Measurements from ENCODE around the gene DDX41. TPM values are rescaled to one million over a fixed set of nuclear protein-coding genes. Genes with fewer than 3 reads are reported as not detected.

The DDX41 gene
- total RNA-seq, 1 donor from 2014 or later: 250 TPM

DNA sequence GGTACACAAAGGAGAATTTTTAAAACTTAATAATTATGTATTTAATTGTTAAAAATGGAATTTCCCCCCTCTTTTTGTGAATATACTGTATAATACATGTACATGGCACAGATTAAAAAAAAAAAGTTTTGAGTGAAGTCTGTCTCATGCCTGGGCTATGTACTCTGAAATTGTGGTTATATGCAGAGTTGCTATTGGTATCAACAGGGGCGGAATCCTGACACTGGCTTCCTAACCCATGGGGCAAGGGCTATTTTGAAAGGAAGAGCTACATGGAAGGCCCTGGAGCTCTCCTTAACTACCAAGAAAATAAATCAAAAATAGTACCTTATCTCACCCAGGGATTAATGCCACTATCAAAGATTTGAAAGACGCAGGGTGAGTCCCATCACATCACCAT is 38.5 kb upstream of the DDX41 start:
- Histone ChIP-seq H3K36me3 (ENCODE audit: control insufficient read depth, insufficient read depth, low read length) (peaks cover 5% of the 10 kb centered on the region), H3K27me3 (ENCODE audit: control insufficient read depth, insufficient read depth, low read length) (no peaks in the 10 kb centered on the region), H3K4me3 (ENCODE audit: low read depth, low read length) (no peak overlapping the region)
- DNase-seq (ENCODE audit: low read depth) (no peak), FAIRE-seq (no peak)
- TF ChIP-seq, protein P1, sequence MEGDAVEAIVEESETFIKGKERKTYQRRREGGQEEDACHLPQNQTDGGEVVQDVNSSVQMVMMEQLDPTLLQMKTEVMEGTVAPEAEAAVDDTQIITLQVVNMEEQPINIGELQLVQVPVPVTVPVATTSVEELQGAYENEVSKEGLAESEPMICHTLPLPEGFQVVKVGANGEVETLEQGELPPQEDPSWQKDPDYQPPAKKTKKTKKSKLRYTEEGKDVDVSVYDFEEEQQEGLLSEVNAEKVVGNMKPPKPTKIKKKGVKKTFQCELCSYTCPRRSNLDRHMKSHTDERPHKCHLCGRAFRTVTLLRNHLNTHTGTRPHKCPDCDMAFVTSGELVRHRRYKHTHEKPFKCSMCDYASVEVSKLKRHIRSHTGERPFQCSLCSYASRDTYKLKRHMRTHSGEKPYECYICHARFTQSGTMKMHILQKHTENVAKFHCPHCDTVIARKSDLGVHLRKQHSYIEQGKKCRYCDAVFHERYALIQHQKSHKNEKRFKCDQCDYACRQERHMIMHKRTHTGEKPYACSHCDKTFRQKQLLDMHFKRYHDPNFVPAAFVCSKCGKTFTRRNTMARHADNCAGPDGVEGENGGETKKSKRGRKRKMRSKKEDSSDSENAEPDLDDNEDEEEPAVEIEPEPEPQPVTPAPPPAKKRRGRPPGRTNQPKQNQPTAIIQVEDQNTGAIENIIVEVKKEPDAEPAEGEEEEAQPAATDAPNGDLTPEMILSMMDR (IDR thresholded peaks at IDR 0.05; ENCODE audit: insufficient read depth, low read length, severe bottlenecking): no peak

DNA sequence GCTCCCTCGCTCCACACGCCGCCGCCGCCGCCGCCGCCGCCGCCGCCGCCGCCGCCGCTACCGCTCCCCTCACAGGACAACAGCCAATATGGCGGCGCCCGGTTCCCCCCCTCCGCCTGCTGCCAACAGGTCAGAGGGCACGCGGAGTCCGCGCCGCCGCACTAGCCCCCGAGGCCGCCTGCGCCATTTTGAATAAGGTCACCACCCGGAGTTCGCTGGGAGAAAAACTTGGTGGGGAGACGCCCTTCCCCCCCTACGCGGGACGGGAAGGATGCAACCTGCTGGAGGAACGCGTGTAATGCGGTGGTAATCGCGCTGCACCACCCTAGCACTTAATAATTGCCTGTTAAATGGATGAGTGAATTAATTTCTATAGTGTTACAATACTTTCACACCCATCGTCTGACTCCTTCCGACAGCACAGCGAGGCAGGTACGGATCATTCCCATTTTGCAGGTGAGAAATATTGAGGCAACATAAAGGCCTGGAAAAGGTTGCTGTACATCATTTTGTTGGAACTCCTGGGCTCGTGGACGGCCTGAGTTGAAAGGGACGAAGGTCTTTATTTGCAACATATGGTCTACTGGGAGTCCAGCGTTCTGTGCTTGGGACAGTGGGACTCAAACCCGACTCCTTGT is 37.8 kb upstream of the DDX41 start, which contains the start of gene FAM193B:
Gene FAM193B (minus strand): TSS at position 90 of the 638 bp plus-strand sequence. CDS start 105 bp downstream, outside the sequence.
- DNase-seq (ENCODE audit: low read depth) (peak; percentile 74), FAIRE-seq (no peak)
- H3K36me3 ChIP-seq (ENCODE audit: control insufficient read depth, insufficient read depth, low read length): peaks cover 5% of the 10 kb centered on the region
- H3K27me3 ChIP-seq (ENCODE audit: control insufficient read depth, insufficient read depth, low read length): no peaks in the 10 kb centered on the region
- H3K4me3 ChIP-seq (ENCODE audit: low read depth, low read length): peak within 1 kb of the TSS; percentile 82
- TF ChIP-seq, protein P1 (IDR thresholded peaks at IDR 0.05; ENCODE audit: insufficient read depth, low read length, severe bottlenecking): peak; percentile 40

DNA sequence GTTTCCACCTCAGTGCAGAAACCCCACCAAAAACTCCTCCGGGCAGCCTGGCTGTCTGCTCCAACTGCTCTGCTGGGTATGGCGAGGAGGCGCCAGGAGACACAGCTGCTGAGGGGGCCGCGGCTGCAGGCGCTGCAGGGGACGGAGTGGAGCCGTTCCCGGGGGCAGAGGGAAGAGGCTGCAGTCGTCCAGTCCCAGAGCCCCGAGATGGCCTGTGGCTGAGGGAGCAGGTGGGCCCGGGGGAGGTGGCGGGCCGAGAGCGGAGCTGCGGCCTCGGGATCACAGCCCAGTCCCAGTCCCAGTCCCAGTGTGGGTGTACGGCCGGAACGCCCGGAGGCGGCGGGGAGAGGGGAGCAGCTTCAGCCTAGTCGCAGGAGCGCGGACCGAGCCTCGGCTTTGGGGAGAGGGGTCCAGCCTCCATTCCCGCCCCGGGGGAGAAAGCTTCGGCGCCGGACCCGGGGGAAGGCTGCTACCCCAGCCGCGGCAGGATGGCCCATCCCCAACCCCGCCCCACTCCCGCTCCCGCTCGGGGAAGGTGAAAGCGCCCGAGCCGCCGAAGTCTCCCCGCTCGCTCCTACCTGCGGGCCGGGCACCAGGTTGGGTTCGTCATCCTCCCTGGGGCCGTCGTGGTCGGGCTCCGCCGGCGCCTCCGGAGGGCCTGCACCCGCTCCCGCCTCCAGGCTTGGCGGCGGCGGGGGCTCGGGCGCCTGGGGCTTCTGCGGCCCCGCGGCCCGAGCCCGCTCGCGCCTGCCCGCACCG is 37.1 kb upstream of the DDX41 start:
- Histone ChIP-seq H3K27me3 (ENCODE audit: control insufficient read depth, insufficient read depth, low read length) (no peaks in the 10 kb centered on the region), H3K4me3 (ENCODE audit: low read depth, low read length) (peak overlapping the region; percentile 82), H3K36me3 (ENCODE audit: control insufficient read depth, insufficient read depth, low read length) (peaks cover 5% of the 10 kb centered on the region)
- DNase-seq (ENCODE audit: low read depth): no peak
- TF ChIP-seq, protein P1 (IDR thresholded peaks at IDR 0.05; ENCODE audit: insufficient read depth, low read length, severe bottlenecking): no peak
- FAIRE-seq: no peak

DNA sequence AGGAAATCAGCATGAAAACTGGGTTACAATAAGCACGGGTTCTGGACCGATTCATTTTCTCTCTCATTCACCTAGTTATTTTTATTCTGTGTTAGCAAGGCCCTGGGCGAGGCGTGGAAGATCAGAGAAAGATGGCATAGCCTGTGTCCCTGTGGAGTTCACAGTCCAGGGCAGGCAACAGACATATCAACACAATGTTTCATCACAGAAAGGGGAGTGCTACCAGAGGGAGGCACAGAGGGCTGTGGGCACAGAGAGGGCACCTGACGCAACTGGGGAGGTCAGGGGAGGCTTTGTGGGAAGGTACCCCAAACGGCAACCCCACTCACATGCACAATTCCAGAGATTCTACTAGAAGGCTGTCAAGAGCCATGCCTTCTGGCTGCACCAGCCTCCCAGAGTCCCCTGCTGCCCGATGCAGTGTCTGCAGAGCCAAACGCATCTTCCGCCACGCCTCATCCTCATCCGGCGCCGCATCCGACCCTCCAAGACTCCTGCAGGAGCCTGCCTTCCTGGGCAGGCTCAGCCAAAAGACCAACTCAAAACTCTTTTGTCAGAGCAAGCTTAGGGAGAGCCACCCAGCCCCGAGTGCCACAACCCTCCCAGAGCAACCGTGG is 36.2 kb upstream of the DDX41 start:
- DNase-seq (ENCODE audit: low read depth) (no peak), FAIRE-seq (no peak)

DNA sequence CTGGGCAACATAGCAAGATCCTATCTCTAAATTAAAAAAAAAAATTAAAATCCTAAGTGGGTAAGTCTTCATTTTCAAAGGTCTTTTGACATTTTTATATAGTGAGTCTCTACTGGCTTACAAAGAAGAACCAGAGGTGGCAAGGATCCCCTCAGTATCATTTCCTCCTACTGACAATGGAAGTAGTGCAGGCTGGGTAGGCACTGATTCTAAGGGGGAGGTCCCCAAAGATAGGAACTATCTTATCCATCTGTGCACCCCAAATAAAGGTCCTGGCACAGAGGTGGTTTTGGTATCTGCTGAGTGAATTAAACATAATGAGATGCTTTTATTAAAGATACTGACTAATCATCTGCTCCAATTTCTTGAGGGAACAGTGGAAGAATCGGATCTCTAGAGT is 33.4 kb upstream of the DDX41 start:
- Histone ChIP-seq H3K27me3 (ENCODE audit: control insufficient read depth, insufficient read depth, low read length) (no peaks in the 10 kb centered on the region), H3K4me3 (ENCODE audit: low read depth, low read length) (no peak overlapping the region), H3K36me3 (ENCODE audit: control insufficient read depth, insufficient read depth, low read length) (peaks cover 5% of the 10 kb centered on the region)
- FAIRE-seq (no peak), DNase-seq (ENCODE audit: low read depth) (no peak)
- TF ChIP-seq, protein P1 (IDR thresholded peaks at IDR 0.05; ENCODE audit: insufficient read depth, low read length, severe bottlenecking): no peak

More for the DNA sequence above, 36.2 kb upstream of the DDX41 start:
- Histone ChIP-seq H3K27me3 (ENCODE audit: control insufficient read depth, insufficient read depth, low read length) (no peaks in the 10 kb centered on the region), H3K4me3 (ENCODE audit: low read depth, low read length) (peak overlapping the region; percentile 82), H3K36me3 (ENCODE audit: control insufficient read depth, insufficient read depth, low read length) (peaks cover 5% of the 10 kb centered on the region)
- TF ChIP-seq, protein P1 (IDR thresholded peaks at IDR 0.05; ENCODE audit: insufficient read depth, low read length, severe bottlenecking): no peak
